ENCODE results near the gene LDHD.

The LDHD gene

GRCh38 chr16:75116081-75116910 lies at the start of gene LDHD:
Gene LDHD (minus strand): TSS chr16:75116780. CDS start chr16:75116720, 60 bp downstream.
- peaks cover 7% of the 10 kb centered on the region; the same call in 1 of the 2 replicates for H3K9me3 ChIP-seq (ENCODE audit: insufficient read depth, low read depth, low read length)
- H3K27ac ChIP-seq (ENCODE audit: low read length), result no peak within 1 kb of the TSS
- peak within 1 kb of the TSS; percentile 59 for H3K4me3 ChIP-seq (ENCODE audit: low read length)
- H3K36me3 ChIP-seq (ENCODE audit: insufficient read depth, low read depth, low read length), result no peaks in the 10 kb centered on the region
- peak within 1 kb of the TSS; percentile 59; the same call in 1 of the 2 replicates for H3K9ac ChIP-seq (ENCODE audit: low read depth, low read length)
- peaks cover 27% of the 10 kb centered on the region for H3K4me1 ChIP-seq (ENCODE audit: insufficient read depth, low read length)
- H3K27me3 ChIP-seq (ENCODE audit: insufficient read depth, low read length), result no peaks in the 10 kb centered on the region

GRCh38 chr16:75160386-75160785 lies 43.8 kb upstream of the LDHD start:
- Histone ChIP-seq H3K27ac (ENCODE audit: low read length) (no peak overlapping the region), H3K4me1 (ENCODE audit: insufficient read depth, low read length) (no peaks in the 10 kb centered on the region), H3K4me3 (ENCODE audit: low read length) (no peak overlapping the region), H3K9ac (ENCODE audit: low read depth, low read length) (no peak overlapping the region), H3K9me3 (ENCODE audit: insufficient read depth, low read depth, low read length) (peaks cover 9% of the 10 kb centered on the region; the same call in 1 of the 2 replicates), H3K36me3 (ENCODE audit: insufficient read depth, low read depth, low read length) (peaks cover 41% of the 10 kb centered on the region), H3K27me3 (ENCODE audit: insufficient read depth, low read length) (no peaks in the 10 kb centered on the region)

GRCh38 chr16:75152635-75153034 lies 36.1 kb upstream of the LDHD start:
- Histone ChIP-seq H3K36me3 (ENCODE audit: insufficient read depth, low read depth, low read length) (peaks cover 51% of the 10 kb centered on the region), H3K9me3 (ENCODE audit: insufficient read depth, low read depth, low read length) (peaks cover 24% of the 10 kb centered on the region), H3K4me3 (ENCODE audit: low read length) (no peak overlapping the region)

GRCh38 chr16:75151798-75152197 lies 35.2 kb upstream of the LDHD start:
- H3K4me1 ChIP-seq (ENCODE audit: insufficient read depth, low read length), result no peaks in the 10 kb centered on the region
- H3K27me3 ChIP-seq (ENCODE audit: insufficient read depth, low read length), result no peaks in the 10 kb centered on the region
- peaks cover 45% of the 10 kb centered on the region for H3K36me3 ChIP-seq (ENCODE audit: insufficient read depth, low read depth, low read length)
- H3K4me3 ChIP-seq (ENCODE audit: low read length), result no peak overlapping the region
- no peak overlapping the region for H3K9ac ChIP-seq (ENCODE audit: low read depth, low read length)
- peaks cover 24% of the 10 kb centered on the region for H3K9me3 ChIP-seq (ENCODE audit: insufficient read depth, low read depth, low read length)
- H3K27ac ChIP-seq (ENCODE audit: low read length), result no peak overlapping the region

More at GRCh38 chr16:75152635-75153034, 36.1 kb upstream of the LDHD start:
- Histone ChIP-seq H3K9ac (ENCODE audit: low read depth, low read length) (no peak overlapping the region), H3K27ac (ENCODE audit: low read length) (no peak overlapping the region), H3K4me1 (ENCODE audit: insufficient read depth, low read length) (no peaks in the 10 kb centered on the region), H3K27me3 (ENCODE audit: insufficient read depth, low read length) (no peaks in the 10 kb centered on the region)

- Histone ChIP-seq H3K36me3 (ENCODE audit: insufficient read depth, low read depth, low read length) (peaks cover 23% of the 10 kb centered on the region), H3K27me3 (ENCODE audit: insufficient read depth, low read length) (no peaks in the 10 kb centered on the region), H3K9ac (ENCODE audit: low read depth, low read length) (peak within 1 kb of the TSS; percentile 92), H3K9me3 (ENCODE audit: insufficient read depth, low read depth, low read length) (peaks cover 24% of the 10 kb centered on the region), H3K4me1 (ENCODE audit: insufficient read depth, low read length) (no peaks in the 10 kb centered on the region), H3K4me3 (ENCODE audit: low read length) (peak within 1 kb of the TSS; percentile 81), H3K27ac (ENCODE audit: low read length) (peak within 1 kb of the TSS; percentile 32)
Observed at GRCh38 chr16:75148311-75149195, 32.0 kb upstream of the LDHD start, which contains the start of gene ZFP1. Gene ZFP1 (plus strand): TSS chr16:75148524. CDS start chr16:75152952, 4,428 bp downstream.

- H3K4me1 ChIP-seq (ENCODE audit: insufficient read depth, low read length), result no peaks in the 10 kb centered on the region
- no peak overlapping the region for H3K27ac ChIP-seq (ENCODE audit: low read length)
- no peaks in the 10 kb centered on the region for H3K27me3 ChIP-seq (ENCODE audit: insufficient read depth, low read length)
- H3K4me3 ChIP-seq (ENCODE audit: low read length), result peak overlapping the region; percentile 81
- H3K36me3 ChIP-seq (ENCODE audit: insufficient read depth, low read depth, low read length), result peaks cover 17% of the 10 kb centered on the region
- H3K9ac ChIP-seq (ENCODE audit: low read depth, low read length), result peak overlapping the region; percentile 92; the same call in 1 of the 2 replicates
- H3K9me3 ChIP-seq (ENCODE audit: insufficient read depth, low read depth, low read length), result peaks cover 21% of the 10 kb centered on the region
Observed at GRCh38 chr16:75147968-75148310, 31.4 kb upstream of the LDHD start.

- no peak overlapping the region for H3K9ac ChIP-seq (ENCODE audit: low read depth, low read length)
- no peaks in the 10 kb centered on the region for H3K36me3 ChIP-seq (ENCODE audit: insufficient read depth, low read depth, low read length)
Observed at GRCh38 chr16:75143941-75144340, 27.4 kb upstream of the LDHD start.

GRCh38 chr16:75139498-75139897 lies 22.9 kb upstream of the LDHD start:
- Histone ChIP-seq H3K27me3 (ENCODE audit: insufficient read depth, low read length) (no peaks in the 10 kb centered on the region), H3K27ac (ENCODE audit: low read length) (no peak overlapping the region), H3K4me3 (ENCODE audit: low read length) (no peak overlapping the region), H3K36me3 (ENCODE audit: insufficient read depth, low read depth, low read length) (no peaks in the 10 kb centered on the region), H3K9ac (ENCODE audit: low read depth, low read length) (no peak overlapping the region), H3K4me1 (ENCODE audit: insufficient read depth, low read length) (peaks cover 6% of the 10 kb centered on the region), H3K9me3 (ENCODE audit: insufficient read depth, low read depth, low read length) (no peaks in the 10 kb centered on the region)

More at GRCh38 chr16:75143941-75144340, 27.4 kb upstream of the LDHD start:
- Histone ChIP-seq H3K9me3 (ENCODE audit: insufficient read depth, low read depth, low read length) (no peaks in the 10 kb centered on the region), H3K4me3 (ENCODE audit: low read length) (no peak overlapping the region), H3K27me3 (ENCODE audit: insufficient read depth, low read length) (no peaks in the 10 kb centered on the region), H3K4me1 (ENCODE audit: insufficient read depth, low read length) (no peaks in the 10 kb centered on the region), H3K27ac (ENCODE audit: low read length) (no peak overlapping the region)

- H3K4me1 ChIP-seq (ENCODE audit: insufficient read depth, low read length), result peaks cover 6% of the 10 kb centered on the region
- H3K27ac ChIP-seq (ENCODE audit: low read length), result no peak overlapping the region
- no peaks in the 10 kb centered on the region for H3K36me3 ChIP-seq (ENCODE audit: insufficient read depth, low read depth, low read length)
- no peak overlapping the region for H3K9ac ChIP-seq (ENCODE audit: low read depth, low read length)
- no peaks in the 10 kb centered on the region for H3K9me3 ChIP-seq (ENCODE audit: insufficient read depth, low read depth, low read length)
- H3K27me3 ChIP-seq (ENCODE audit: insufficient read depth, low read length), result no peaks in the 10 kb centered on the region
- H3K4me3 ChIP-seq (ENCODE audit: low read length), result no peak overlapping the region
Observed at GRCh38 chr16:75138636-75139035, 22.1 kb upstream of the LDHD start.

GRCh38 chr16:75138233-75138632 lies 21.7 kb upstream of the LDHD start:
- H3K9me3 ChIP-seq (ENCODE audit: insufficient read depth, low read depth, low read length), result no peaks in the 10 kb centered on the region
- no peak overlapping the region for H3K4me3 ChIP-seq (ENCODE audit: low read length)
- no peaks in the 10 kb centered on the region for H3K27me3 ChIP-seq (ENCODE audit: insufficient read depth, low read length)
- H3K4me1 ChIP-seq (ENCODE audit: insufficient read depth, low read length), result peaks cover 6% of the 10 kb centered on the region
- no peak overlapping the region for H3K9ac ChIP-seq (ENCODE audit: low read depth, low read length)
- H3K36me3 ChIP-seq (ENCODE audit: insufficient read depth, low read depth, low read length), result no peaks in the 10 kb centered on the region
- no peak overlapping the region for H3K27ac ChIP-seq (ENCODE audit: low read length)

- Histone ChIP-seq H3K27me3 (ENCODE audit: insufficient read depth, low read length) (no peaks in the 10 kb centered on the region), H3K36me3 (ENCODE audit: insufficient read depth, low read depth, low read length) (no peaks in the 10 kb centered on the region), H3K9ac (ENCODE audit: low read depth, low read length) (peak overlapping the region; percentile 32; the same call in 1 of the 2 replicates), H3K9me3 (ENCODE audit: insufficient read depth, low read depth, low read length) (peaks cover 19% of the 10 kb centered on the region), H3K4me3 (ENCODE audit: low read length) (no peak overlapping the region), H3K27ac (ENCODE audit: low read length) (peak overlapping the region; percentile 47), H3K4me1 (ENCODE audit: insufficient read depth, low read length) (peaks cover 6% of the 10 kb centered on the region; the same call in 1 of the 2 replicates)
Observed at GRCh38 chr16:75131081-75131480, 14.5 kb upstream of the LDHD start.
